ENCODE results near the gene NEIL1.
A peak's percentile ranks its signal among the peaks of the same experiment; 100 is the strongest.
"Not testable (repeated sequence)": the region's sequence is repeated elsewhere in the genome, so short reads cannot be mapped to it uniquely, and the experiment has no call there.

NEIL1 gene

GRCh38 chr15:75358771-75359536 is 12.1 kb downstream of the NEIL1 start:
- no peak for DNase-seq

DNA sequence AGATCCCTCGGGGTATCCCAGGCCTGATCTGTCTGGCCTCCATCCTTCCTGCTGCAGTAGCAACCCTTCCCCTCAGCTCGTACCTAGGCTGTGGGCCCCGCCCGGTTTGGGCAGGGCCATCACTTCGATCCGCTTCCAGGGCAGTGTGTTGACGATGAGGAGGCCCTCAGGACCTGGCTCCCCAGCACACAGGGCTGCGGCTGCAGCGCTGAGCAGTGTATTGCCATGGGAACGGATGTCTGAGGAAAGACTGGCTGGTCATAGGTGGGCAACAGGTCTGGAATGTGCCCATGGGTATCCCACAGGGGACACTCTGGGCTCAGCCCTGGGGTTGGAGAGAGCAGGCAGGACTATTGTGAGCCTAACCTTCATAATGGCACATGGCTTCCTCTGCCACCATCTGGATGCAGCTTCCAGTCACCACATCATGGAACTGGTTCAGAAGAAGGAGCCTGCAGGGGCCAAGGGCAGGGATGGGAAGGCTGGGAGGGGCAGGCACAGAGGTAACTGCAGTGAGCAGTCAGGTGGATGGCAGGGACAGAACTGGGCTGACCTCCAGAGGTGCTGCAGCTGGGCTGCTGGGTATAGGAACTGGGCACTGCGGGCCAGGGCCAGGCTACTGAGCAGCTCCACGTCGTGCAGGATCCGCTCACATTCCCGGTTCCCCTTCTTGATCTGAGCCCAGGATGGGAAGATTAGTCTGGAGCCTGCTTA is 12.9 kb downstream of the NEIL1 start:
- DNase-seq: no peak

- DNase-seq: no peak
Measured at GRCh38 chr15:75360391-75360790, 13.6 kb downstream of the NEIL1 start.

GRCh38 chr15:75360856-75361255 is 14.0 kb downstream of the NEIL1 start:
- DNase-seq: no peak

GRCh38 chr15:75361361-75361988 is 14.6 kb downstream of the NEIL1 start:
- DNase-seq: no peak

GRCh38 chr15:75361989-75362641 is 15.3 kb downstream of the NEIL1 start:
- no peak for DNase-seq

GRCh38 chr15:75362642-75363249 is 15.9 kb downstream of the NEIL1 start:
- no peak for DNase-seq

DNA sequence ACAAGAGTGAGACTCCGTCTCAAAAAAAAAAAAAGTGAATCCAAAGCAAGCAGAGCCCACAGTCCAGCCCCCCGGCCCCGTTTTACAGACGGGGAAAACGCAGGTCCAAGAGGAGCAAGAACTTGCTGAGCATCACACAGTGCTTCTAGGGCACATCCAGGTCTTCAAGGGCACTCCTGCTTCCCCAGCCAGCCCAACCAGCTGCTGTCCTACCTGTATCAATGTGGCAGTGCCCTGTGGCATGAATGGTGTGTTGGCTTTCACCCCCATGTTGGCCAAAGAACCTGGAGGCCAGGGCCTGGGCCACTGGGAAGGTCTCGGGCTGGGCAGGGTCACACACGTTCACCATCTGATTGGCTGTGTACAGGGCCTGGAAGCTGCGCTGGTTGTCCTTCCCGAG is 16.9 kb downstream of the NEIL1 start:
- no peak for DNase-seq

DNA sequence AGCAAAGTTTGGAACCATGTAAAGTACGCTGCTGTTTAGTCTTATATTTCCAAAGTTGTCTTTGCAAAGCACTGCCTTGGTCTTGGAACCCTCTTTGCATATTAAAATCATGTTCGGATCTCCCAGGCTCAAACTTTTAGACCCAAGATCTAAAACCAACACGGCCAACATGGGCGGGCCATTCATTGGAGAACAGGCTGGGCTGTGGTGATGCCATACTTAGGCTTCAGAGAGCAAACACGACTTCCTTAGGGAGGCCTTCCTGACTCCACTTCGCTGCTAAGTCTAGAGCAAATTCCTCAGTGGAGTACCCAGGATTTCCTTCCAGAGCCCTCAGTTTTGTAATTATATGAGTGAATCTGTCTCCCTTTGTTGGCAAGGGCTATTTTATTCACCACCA is 18.0 kb downstream of the NEIL1 start:
- DNase-seq: no peak

- no peak for DNase-seq
Measured at GRCh38 chr15:75366163-75366562, 19.3 kb downstream of the NEIL1 start.

DNA sequence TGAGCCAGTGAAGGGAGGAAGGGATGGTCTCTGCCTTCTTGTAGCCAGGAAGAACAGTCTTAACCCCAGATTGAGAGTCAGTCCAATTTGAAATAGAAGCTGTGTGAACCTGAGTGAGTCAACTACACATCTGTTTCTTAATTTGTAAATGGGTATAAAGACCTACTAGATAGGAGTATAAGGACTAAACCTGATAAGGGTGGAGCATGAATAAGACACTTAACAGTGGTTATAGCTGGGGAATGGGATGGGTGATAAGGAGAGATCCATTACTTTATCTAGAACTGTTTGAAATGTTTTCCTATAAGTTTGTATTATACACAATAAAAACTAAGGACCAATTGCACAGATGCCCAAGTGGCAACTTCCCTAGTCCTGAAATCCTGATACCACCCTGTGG is 20.2 kb downstream of the NEIL1 start:
- DNase-seq: no peak

DNA sequence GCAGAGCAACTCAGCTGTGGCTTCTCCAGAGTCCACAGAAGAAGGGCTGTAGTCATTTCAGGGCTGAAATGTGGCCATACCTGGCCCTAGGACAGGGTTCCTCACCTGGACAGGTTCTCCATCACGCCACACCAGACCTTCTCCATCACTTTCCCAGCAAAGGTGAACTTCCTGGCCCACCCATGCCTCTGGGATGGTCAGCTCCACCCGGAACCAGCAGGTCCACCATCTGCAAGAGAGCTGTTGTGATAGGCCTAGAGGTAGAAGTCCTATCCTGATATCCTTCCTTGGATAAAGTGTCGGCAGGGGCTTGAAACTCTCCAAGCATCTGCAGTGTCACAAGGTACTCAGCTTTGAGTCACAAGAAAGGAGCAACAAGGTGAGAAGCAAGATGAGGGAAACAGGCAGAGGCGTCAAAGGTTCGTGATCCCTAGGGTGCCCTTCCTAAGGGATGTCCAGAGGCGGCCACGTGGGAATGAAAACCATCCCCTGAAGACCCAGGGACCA is 20.6 kb downstream of the NEIL1 start:
- DNase-seq: no peak

DNA sequence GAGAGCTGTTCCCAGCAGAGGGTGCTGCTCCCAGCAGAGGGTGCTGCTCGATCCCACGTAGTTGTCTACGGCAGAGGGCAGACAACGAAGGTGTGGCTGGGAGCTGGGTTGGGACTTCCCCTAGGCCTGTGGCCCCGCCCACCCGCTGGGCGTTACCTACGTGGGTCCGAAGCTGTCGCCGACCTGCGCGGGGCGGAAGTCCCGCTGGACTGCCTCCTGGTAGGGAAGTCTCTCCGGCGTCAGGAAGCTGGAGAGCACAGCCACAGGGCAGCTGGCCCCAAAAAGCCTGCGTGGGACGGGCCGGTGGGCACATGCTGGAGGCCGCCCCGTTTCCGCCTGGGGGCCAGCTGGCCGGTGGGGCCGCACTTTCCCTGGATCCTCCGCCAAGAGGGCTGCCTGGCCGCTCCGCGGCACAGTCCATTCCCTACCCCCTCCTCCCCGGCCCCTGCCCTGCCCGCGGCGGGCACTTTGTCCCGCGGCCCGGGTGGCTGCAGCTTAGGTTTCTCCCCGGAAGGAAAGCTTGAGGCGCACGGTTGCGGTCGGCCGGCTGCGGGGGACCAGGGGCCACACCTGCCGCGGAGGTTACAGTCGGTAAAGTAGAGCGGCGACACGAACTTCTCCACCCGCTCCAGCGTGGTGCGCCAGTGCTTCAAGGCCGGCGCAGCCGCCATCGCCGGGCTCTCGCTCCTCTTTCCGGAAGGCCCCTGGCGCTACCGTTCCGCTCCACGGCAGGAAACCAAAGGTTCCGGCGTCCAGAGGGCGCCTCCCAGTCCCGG is 21.3 kb downstream of the NEIL1 start, which contains the start of gene MAN2C1:
TSS of gene MAN2C1 (minus strand) at position 695 of the 776 bp plus-strand sequence. CDS start at position 671, 24 bp downstream.
- peak; percentile 93 for DNase-seq

DNA sequence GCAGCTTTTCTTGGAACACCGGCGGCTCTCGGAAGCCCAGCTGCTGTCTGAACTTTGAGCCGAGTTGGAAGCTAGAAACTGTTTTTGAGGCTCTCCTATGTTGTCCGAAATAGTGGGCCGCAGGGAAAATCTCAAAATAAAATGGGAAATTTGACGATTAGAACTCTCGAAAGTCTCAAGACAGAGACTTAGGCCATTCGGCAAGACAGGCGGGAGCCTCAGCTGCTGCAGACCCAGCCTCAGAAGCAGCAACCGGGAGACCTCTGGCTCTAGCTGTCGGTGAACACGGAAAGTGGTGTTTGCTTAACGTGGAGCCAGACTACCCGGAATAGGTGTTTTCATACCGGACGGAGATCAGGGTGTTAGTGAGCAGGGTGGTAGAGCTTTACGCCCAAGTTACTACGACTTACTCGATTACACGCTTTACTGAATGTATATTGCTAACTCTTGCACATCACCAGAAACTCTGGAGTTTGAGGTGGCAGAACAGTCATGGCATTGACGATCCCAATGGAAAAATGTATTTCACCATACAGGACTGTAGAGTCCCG is 21.9 kb downstream of the NEIL1 start:
- no peak for DNase-seq

- no peak for DNase-seq
Measured at GRCh38 chr15:75369897-75370581, 23.2 kb downstream of the NEIL1 start.

GRCh38 chr15:75371486-75371885 is 24.6 kb downstream of the NEIL1 start:
- DNase-seq: no peak

DNA sequence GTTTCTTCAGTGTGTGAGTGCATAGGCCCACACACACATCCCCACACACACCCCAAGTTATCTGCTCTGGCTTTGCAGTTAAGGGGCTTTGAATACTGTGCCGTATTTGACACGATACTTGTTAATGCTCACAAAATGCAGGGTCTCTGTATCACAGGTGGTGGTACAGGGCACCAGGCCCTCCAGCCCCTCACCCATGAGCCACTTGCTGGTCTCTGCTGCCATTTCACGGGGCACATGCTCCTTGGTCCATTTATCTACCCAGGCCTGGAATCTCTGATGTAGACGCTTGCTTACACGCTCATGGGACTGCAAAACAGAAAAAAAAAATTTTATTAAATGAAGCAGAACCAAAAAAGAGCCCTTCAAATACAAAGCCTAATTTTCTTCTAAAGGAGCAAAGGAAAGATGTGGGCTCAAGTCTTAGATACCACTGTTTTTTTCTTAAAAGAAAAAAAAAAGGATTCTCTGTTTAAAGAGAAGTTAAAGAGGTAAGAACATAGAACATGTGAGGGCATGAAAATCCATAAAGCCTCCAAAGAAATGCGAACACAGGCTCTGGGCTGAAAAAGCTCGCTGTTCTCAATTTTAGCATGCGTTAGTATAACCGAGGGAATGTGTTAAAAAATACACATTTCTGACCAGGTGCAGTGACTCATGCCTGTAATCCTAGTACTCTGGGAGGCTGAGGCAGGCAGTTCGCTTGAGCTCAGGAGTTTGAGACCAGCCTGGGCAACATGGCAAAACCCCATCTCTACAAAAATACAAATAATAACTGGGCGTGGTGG is 25.3 kb downstream of the NEIL1 start:
- no peak for DNase-seq

DNA sequence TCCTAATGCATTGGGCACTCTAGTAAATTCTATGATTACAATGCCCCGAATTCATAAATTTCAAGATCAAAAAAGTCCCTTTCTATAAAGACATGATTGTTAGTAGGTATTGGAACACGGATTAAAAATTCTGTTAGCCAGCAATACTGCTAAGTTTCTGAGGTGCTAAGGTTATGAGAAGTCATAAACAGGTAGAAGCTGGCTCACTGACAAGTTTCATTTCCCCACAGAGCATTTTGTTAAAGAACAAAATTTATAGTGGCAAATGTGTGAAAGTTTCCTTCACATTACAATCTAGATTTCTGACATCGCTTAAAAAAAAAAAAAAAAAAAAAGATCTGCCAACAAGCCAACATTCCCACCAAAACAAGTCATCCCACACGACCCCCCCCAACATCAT is 33.9 kb downstream of the NEIL1 start:
- DNase-seq: no peak

DNA sequence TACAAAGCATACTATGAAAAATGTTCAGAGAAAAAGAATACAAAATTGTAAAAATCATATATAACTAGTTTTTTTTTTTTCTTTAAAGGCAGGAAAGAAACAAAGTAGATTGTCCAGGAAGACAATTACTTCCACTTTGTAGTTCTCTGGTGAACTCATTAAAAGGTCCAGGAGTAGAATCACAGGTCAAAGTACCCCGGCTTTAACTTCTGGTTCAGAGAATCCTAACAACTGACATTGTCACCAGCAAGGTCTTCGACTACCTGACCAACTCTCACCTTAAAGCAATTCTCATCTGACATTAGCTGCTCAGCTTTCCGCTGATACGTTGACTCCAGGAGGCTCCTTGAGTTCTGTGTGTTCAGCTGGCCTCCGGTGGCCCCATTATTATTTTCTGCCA is 37.1 kb downstream of the NEIL1 start:
- DNase-seq: not testable (repeated sequence)

DNA sequence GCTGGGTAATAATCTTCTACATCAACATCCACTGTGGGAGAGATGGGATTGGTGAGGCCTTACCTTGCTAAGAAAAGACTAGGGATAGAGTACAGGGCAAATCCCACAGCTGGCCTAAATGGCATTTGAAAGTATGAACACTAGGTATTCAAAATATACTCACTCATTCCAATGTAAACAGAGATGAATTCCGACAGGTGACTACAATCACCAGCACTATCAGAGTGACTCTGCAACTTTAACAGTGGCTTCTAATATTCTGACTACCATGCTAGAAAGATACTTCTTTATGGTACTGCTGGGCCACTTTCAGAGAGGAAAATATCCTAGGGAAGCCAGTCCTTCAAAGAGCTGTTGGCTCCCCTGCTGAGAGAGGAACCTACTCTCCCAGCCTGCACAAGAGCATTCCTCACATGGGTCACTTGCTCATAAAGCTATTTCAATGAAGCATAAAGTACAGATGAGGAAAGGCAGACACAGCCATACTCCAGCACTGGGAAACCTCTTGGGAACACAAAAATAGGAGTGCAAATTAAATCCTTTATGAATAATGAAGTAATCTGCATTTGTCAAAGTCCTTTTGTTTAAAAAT is 43.0 kb downstream of the NEIL1 start:
- DNase-seq: no peak
